ENCODE results near the gene CD81. TPM values are rescaled to one million over a fixed set of nuclear protein-coding genes. Genes with fewer than 3 reads are reported as not detected.
A peak's percentile ranks its signal among the peaks of the same experiment; 100 is the strongest.

The CD81 gene
- 93.5 and 278 TPM in 2 replicates for total RNA-seq (2011; cell fraction: chromatin; rRNA removed; ENCODE audit: low replicate concordance)
- 344 and 368 TPM in 2 replicates for total RNA-seq (2011; cell fraction: nucleolus; rRNA removed)
- total RNA-seq (2011; cell fraction: nucleoplasm; rRNA removed): 240 and 244 TPM in 2 replicates
- total RNA-seq (2014; rRNA removed): 43.3 and 67.2 TPM in 2 replicates
- total RNA-seq (2014; rRNA removed; fragmentation: Illumina TruSeq; extraction: Trizol): 37.4 and 60.2 TPM in 2 replicates
- 61.7 and 64.8 TPM in 2 replicates for total RNA-seq (2015; rRNA removed; fragmentation: Illumina TruSeq; extraction: Trizol)
- total RNA-seq (2021): 181 and 189 TPM in 2 replicates
- polyA plus RNA-seq (2011; rRNA removed): 76.9 and 103 TPM in 2 replicates
- polyA plus RNA-seq (2011; cell fraction: cytosol; rRNA removed): 177 and 219 TPM in 2 replicates
- 80.1 and 118 TPM in 2 replicates for polyA plus RNA-seq (2011; cell fraction: nucleus; rRNA removed)
- polyA plus RNA-seq (2012): 157 and 238 TPM in 2 replicates
- 163 and 169 TPM in 2 replicates for polyA plus RNA-seq (2014; fragmentation: Illumina TruSeq; extraction: Trizol)
- polyA plus RNA-seq (2014; fragmentation: Nextera tagmentation; extraction: Ambion mirVana): 1 to 10 TPM; 2.4 to 7.0 TPM
- 105 and 114 TPM in 2 replicates for polyA plus RNA-seq (2014; rRNA removed)
- 67.7 and 102 TPM in 2 replicates for polyA minus RNA-seq (2011; rRNA and poly(A)+ RNA removed)
- 110 and 130 TPM in 2 replicates for polyA minus RNA-seq (2011; cell fraction: cytosol; rRNA and poly(A)+ RNA removed)
- polyA minus RNA-seq (2011; cell fraction: nucleus; rRNA and poly(A)+ RNA removed): 23.2 and 30.1 TPM in 2 replicates
- Bru-seq, nascent RNA: percentile 81 among the genes with signal in this experiment
- percentile 72 among the genes with signal in this experiment for BruChase-seq, experiment 1, labeled RNA remaining after a 2-hour chase
- BruChase-seq, experiment 2, labeled RNA remaining after a 6-hour chase: percentile 71 among the genes with signal in this experiment
- long read RNA-seq, experiment 1, transcript CD81-204 (5 exons, 940 nt): minor isoform, 11 of 370 reads
- long read RNA-seq, experiment 1, transcript CD81-201 (8 exons, 1,520 nt): major isoform, 265 of 370 reads
- long read RNA-seq, experiment 1, transcript CD81-207 (6 exons, 890 nt): minor isoform, 6 of 370 reads
- long read RNA-seq, experiment 1, partial matches to known transcripts: 7 of 370 reads
- long read RNA-seq, experiment 1, other reads (novel, unspliced or antisense): 80 of 370 reads
- long read RNA-seq, experiment 2, transcript CD81-201 (8 exons, 1,520 nt): major isoform, 304 of 405 reads
- long read RNA-seq, experiment 2, partial matches to known transcripts: 45 of 405 reads
- long read RNA-seq, experiment 2, other reads (novel, unspliced or antisense): 47 of 405 reads
- long read RNA-seq, experiment 3, partial matches to known transcripts: 2 of 14 reads
- long read RNA-seq, experiment 3, other reads (novel, unspliced or antisense): 7 of 14 reads

DNA sequence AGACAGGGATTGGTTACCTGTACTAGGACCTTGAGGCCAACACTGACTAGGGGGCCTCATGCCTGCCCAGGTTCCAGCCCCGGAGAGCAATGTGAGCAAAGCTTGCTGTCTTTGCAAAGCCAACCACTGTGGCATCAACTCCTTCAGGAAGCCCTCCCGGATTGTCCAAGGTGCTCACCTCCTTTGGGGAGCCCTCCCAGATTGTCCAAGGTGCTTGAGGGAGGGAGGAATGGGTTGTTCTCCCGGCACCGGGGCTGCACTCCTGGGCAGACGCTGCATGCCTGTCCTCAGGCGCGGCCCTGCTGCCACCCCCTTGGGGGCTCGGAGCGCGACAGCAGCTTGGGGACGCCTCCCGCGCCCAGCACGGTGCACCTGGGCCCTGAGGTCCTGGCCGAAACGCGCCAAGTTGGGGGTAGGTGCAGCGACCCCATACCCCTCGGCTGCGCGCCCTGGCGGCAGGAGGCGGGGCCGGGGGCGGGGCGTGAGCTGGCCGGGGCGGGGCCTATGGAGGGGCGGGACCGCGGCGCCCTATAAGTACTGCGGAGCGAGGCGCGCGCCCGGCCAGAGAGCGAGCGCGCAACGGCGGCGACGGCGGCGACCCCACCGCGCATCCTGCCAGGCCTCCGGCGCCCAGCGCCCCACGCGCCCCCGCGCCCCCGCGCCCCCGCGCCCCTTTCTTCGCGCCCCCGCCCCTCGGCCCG, at the start of gene CD81:
Gene CD81, plus strand, starts transcription at position 560 of the 701 bp plus-strand sequence. CDS start 240 bp downstream, outside the sequence.
- H3K4me1 ChIP-seq (replicated peaks in 1 of 2; ENCODE audit: control insufficient read depth in 2 of 2, insufficient read depth in 2 of 2, low read length in 2 of 2): peaks cover 15 to 55% of the 10 kb centered on the region in 2 experiments; a peak in 4 of 5 replicates
- peak within 1 kb of the TSS; percentile 81 to 94 for H3K9ac ChIP-seq (ENCODE audit: insufficient read depth in 1 of 2, low read depth in 2 of 2, low read length in 2 of 2)
- no peak for FAIRE-seq
- no peaks in the 10 kb centered on the region for H3K9me3 ChIP-seq (replicated peaks; ENCODE audit: control insufficient read depth, insufficient read depth, low read depth, low read length)
- POLR2A ChIA-PET: interaction anchor here (0.6 to 2.4 kb wide), 7 partner anchors 10 to 63 kb away, joined by 3 to 11 read pairs (median 4); partner anchors contain the start of gene TSSC4
- WGBS (ENCODE audit: insufficient coverage, low coverage, missing lambda C conversion rate): 28% methylated on average over 13 of the region's 65 CpGs
- peaks cover 18% of the 10 kb centered on the region; the same call in 2 of the 3 replicates for H3K36me3 ChIP-seq (ENCODE audit: control insufficient read depth, insufficient read depth, low read length)
- in situ Hi-C loops (cut with MboI): no loop called here
- peak within 1 kb of the TSS; percentile 96 for H3K4me3 ChIP-seq
- H3K27me3 ChIP-seq (ENCODE audit: control insufficient read depth in 2 of 2, insufficient read depth in 2 of 2, low read length in 2 of 2): no peaks in the 10 kb centered on the region; a peak in 1 of 5 replicates
- peak within 1 kb of the TSS; percentile 58; the same call in 1 of the 2 replicates for H2AFZ ChIP-seq (ENCODE audit: low read depth, low read length)
- CTCF ChIA-PET (ENCODE audit: low intra/inter-chr PET ratio): no interaction called here
- H4K20me1 ChIP-seq (replicated peaks; ENCODE audit: control insufficient read depth, insufficient read depth, low read length): peaks cover 29% of the 10 kb centered on the region
- peak within 1 kb of the TSS; percentile 85; the same call in 2 of the 3 replicates for H3K27ac ChIP-seq (ENCODE audit: extremely low read depth, low read depth, low read length)
- peak; percentile 89 for ATAC-seq
- peaks cover 44% of the 10 kb centered on the region for H3K79me2 ChIP-seq (ENCODE audit: control insufficient read depth, insufficient read depth, low read length)
- peak within 1 kb of the TSS; percentile 86 for H3K4me2 ChIP-seq (ENCODE audit: insufficient read depth, low read length)
- DNase-seq (ENCODE audit: extremely low read depth in 1 of 4, low spot score in 3 of 4): peak; percentile 55 to 91 (median 88)
- BruUV-seq (replicated peaks): no TSS peak
- H3K9me1 ChIP-seq (ENCODE audit: control insufficient read depth, insufficient read depth, low read length): peaks cover 9% of the 10 kb centered on the region
- intact Hi-C loops (cut with micrococcal nuclease): no loop called here
- no peak for TF ChIP-seq EP400 (IDR thresholded peaks at IDR 0.05)
- TF ChIP-seq CUX1 (CRISPR knock-in tag; IDR thresholded peaks at IDR 0.05): no peak
- peak; percentile 81 for TF ChIP-seq POLR2G (IDR thresholded peaks at IDR 0.05; ENCODE audit: low read depth, low read length)
- TF ChIP-seq PTBP1 (IDR thresholded peaks at IDR 0.05; ENCODE audit: low read depth, low read length): no peak
- TF ChIP-seq GTF2A2 (tag; IDR thresholded peaks at IDR 0.05): 0 out of 2 replicates have a peak, but pooled peaks have one; percentile 32
- peak; percentile 73 for TF ChIP-seq TAF1 (IDR thresholded peaks at IDR 0.05; ENCODE audit: control insufficient read depth, extremely low read depth, insufficient read depth, low read length, severe bottlenecking)
- TF ChIP-seq SMC3 (conservative IDR thresholded peaks at IDR 0.05; ENCODE audit: insufficient read depth, low read depth, low read length): no peak
- TF ChIP-seq POLR2AphosphoS5 (IDR thresholded peaks at IDR 0.05; ENCODE audit: control insufficient read depth, insufficient read depth, low read depth, low read length): peak; percentile 52; the same call in 1 of the 2 replicates
- TF ChIP-seq SIN3A (IDR thresholded peaks at IDR 0.05; ENCODE audit: borderline replicate concordance in 2 of 2, control insufficient read depth in 1 of 2, low read depth in 2 of 2, low read length in 2 of 2): 0 out of 4 replicates have a peak, but pooled peaks of 1 of the 2 experiments have one; percentile 27
